COLO668 (cell line): ENCODE data around the gene RGS17.
"Not testable (repeated sequence)": the region's sequence is repeated elsewhere in the genome, so short reads cannot be mapped to it uniquely, and the experiment has no call there.

ENCODE experiments used
- DNase-seq: peaks from one replicate; lab custom pipeline; 2025; ENCODE audit not compliant: unreplicated experiment; lab: John Stamatoyannopoulos, UW

Gene RGS17

GRCh38 chr6:153043719-153044118 is 87.4 kb downstream of the RGS17 start:
- DNase-seq, result peak; percentile 83

- no peak for DNase-seq
Measured at GRCh38 chr6:153038378-153039057, 92.6 kb downstream of the RGS17 start.

- no peak for DNase-seq
Measured at GRCh38 chr6:153034139-153034538, 96.9 kb downstream of the RGS17 start.

GRCh38 chr6:153032255-153032882 is 98.7 kb downstream of the RGS17 start:
- no peak for DNase-seq

DNA sequence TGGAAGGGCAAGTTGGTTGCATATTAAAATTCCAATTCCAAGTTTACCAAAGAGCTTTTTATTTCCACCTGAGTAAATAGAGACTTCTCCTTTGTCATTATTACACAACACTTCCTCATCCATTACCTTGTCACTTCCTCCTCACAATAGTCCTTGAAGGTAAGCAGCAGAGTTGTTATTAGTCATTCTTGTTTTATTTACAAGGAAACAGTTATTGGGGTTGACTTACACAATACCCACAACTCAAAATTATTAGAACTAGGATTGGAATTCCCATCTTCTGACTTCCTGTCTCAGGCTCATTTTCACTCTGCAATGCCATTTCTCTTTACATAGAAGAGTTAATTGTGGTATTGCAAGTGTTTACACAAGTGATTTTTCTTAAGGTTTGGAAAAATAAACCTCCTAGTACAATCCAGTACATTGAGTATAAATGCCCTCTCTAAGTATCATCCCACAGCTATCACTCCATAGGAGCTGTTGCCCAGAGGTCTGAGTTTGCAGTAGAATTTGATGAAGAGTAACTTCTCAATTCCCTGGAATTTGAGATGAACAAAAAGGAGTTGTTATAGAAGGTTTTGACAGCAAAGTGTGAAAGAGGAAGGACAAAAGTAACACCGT is 99.6 kb downstream of the RGS17 start:
- no peak for DNase-seq

DNA sequence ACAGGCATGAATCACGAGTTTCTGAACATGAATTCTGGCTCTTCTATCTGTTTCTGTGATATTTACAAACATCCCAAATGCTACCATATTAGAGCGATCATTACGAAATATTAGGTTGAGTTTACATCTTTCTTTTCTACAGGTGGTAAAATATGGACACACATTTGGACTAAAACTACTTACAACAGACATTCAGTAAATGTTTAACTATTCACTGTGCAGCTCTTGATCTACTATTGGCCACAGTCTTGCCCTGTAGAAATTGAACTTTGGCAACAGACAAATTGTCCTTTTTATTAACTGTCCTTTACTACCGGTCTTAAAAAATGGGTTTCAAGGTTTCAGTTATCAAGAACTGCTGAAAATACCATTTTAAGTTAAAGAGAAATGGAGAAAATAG is 102.1 kb downstream of the RGS17 start:
- no peak for DNase-seq

GRCh38 chr6:153028286-153028685 is 102.8 kb downstream of the RGS17 start:
- DNase-seq, result no peak

GRCh38 chr6:153027480-153027879 is 103.6 kb downstream of the RGS17 start:
- DNase-seq, result no peak

GRCh38 chr6:153024709-153025017 is 106.4 kb downstream of the RGS17 start:
- no peak for DNase-seq

DNA sequence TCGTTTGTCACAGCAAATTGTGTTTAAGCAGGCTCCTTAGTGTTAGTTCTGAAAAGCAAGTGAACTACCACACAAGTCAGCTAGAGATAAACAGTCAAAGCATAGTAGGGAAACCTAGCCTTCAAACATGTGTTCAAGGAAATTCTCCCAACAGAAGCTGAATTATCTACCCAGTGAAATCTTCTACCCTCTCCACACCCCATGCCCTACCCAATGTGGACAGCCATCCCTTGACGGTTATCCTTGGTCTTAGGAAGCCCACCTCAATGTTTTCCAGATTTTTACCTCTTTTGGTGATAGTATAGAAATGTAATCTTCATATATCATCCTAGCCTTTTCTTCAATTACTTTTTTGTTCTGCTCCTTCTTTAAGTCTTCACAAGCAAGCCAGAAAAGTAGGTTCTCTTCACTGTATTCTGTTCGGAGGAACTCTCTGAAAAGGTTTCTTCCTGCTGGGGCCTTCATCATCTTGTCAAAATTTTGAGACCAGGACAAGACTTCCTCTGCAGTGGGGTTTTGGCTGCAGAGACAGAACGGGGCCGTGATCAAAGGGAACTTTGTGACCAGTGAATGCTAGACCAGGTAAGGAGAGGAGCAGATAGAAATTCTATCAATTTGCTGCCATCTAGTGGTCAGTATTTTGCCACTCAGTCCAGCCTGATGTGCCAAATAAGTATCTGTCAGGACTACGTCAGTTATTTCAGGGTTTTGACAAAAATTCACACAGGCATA is 106.9 kb downstream of the RGS17 start:
- DNase-seq, result peak; percentile 16

DNA sequence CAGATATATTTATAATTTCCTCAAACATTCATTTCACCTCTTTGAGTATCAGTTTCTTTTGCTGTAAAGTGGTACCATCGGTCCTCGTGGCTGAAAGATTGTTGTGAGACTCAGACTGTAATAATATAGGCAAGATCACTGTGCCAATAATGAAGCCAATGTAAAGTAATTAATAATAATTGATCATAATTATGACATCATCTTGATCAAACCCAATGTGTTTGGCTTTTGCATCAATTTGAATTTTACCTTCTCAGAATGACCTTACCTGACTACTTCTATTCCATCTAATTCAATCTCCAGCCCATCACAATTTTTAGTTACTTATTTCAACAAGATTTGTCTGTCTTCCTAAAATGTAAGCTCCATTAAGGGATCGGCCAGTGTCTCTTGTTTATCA is 112.7 kb downstream of the RGS17 start:
- DNase-seq, result no peak

GRCh38 chr6:153016846-153017245 is 114.2 kb downstream of the RGS17 start:
- DNase-seq, result no peak

DNA sequence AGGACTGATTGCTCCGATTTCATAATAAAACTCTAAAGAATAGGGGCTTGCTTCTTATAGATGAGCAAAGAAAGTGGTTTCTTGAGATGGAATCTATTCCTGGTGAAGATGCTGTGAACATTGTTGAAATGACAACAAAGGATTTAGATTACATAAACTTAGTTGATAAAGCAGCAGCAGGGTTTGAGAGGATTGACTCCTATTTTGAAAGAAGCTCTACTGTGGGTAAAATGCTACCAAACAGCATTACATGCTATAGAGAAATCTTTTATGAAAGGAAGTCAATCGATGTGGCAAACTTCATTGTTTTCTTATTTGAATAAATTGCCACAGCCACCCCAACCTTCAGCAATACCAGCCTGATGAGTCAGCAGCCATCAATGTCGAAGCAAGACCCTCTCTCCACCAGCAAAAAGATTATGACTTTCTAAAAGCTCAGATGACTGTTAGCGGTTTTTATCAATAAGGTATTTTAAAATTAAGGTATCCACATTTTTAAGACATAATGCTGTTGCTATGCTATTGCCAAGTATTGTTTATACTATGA is 115.9 kb downstream of the RGS17 start:
- no peak for DNase-seq

DNA sequence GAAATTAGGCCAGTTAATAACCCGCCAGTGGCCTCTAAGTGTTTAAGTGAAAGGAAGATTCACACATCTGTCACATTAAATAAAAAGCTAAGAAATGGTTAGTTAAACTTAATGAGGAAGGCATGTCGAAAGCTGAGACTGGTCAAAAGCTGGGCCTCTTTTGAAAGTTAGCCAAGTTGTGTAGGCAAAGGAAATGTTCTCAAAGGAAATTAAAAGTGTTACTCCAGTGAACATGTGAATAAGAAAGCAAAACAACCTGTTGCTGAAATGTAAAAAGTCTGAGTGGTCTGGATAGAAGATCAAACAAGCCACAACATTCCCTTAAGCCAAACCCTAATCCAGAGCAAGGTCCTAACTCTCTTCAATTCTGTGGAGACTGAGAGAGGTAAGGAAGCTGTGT is 117.6 kb downstream of the RGS17 start:
- DNase-seq, result no peak

GRCh38 chr6:153012856-153013255 is 118.2 kb downstream of the RGS17 start:
- no peak for DNase-seq

DNA sequence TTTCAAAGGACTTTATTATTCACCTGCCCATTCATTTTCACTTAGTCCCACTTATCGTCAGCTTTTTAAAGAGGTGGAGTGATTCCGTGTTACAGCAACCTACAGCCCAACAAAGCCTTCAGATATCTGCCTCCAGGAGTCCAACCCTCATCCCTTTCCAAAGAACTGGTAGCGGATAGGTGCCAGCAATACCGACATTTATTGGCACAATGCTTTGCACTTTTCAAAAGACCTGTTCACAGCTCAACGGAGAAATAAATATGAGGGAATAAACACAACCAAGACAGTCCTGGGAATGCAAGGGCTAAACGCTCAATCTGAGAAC is 127.8 kb downstream of the RGS17 start:
- no peak for DNase-seq

DNA sequence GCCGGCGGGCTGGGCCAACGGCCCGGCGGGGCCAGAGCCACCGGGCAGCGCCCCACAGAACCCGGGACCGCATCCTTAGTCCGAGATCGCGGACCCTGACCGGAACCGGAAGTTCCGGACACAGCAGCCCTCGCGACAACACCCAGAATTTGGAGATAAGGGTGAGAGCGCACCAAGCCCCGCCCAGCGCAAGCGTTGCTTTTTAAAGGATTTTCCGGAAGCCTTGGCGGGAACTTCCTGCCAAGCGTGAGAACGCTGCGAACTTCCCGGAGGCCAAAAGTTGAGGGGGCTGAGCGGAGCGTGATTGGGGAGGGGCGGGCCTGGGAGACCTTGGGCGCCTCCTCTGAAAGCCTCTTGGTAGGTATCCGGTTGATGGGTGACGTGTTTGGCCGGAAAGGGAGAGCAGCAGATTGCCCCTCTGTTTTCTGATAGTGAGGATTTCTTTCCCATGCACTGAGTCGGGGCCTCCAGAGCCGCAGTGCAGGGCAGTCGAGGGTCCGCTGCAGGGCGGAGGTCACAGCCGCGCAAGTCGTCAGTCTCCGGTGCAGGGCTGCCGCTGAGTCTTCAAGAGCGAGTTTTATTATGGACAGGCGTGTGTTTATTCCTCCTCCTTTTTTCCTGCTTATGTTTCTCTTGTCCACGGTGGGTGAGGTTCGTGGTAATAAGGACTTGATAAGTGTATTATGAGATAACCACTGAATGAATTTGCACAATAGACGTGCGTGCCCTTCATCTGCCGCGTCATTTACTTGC is 128.3 kb downstream of the RGS17 start, which contains the start of gene MTRF1L:
Gene MTRF1L, minus strand, starts transcription at position 97 of the 753 bp plus-strand sequence. Its CDS starts 24 bp downstream, at position 73.
- DNase-seq, result peak; percentile 90

DNA sequence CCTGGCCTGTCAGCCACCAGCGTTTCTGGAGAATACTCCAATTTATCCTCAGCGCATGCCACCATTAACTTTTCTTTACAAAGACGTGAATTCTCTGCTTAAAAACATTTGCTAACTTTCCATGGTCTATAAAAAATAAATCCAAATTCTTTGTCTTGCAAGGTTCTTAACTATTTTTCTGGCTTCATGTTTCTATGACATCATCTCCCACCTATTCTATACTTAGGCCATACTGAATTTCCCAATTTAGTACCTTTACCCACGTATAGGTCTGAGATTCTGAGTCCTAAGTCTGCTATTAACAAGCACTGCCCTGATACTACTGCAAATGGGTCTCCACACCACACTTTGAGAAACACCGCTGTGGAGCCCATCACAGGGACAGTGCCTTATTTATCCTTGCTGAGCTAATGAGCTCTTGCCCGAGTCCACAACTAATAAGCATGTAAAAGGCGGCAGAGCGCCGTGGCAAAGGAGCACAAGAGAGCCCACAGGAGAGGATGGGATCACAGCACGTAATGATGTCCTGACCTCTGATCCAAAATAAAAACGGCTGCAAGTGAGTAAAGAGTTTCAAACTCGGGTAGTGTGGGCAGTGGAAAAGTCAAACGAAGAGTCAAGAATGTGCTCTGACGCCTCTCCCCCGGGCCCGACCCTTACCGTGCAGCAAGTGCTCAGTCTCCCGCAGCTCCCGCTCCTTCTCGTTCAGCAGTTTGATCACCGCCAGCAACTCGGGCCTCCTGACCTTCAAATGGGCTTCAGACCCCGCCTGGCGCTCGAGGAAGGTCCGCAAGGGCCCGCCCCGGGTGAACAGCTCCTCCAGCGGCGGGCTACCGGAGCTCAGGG is 129.1 kb downstream of the RGS17 start:
- peak; percentile 10 for DNase-seq

- not testable (repeated sequence) for DNase-seq
Measured at GRCh38 chr6:153000790-153001189, 130.3 kb downstream of the RGS17 start.

DNA sequence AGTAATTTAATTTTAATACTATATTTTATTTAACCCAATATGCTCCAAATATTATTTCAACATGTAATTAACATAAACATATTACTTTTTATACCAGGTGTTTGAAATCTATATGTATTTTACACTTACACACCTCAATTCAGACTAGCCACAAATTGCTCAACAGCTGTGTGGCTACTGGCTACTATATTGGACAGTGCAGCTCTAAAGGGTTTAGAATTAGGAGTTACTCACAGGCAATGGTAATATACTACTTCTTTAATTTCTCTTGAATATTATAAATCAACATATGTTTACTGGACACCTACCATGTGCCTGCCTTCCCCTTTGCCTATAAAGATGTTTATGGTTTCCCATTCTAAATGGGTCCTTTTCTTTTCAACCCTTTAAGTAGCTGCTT is 130.8 kb downstream of the RGS17 start:
- no peak for DNase-seq
